HepG2 (cell line): ENCODE results near the gene KCTD18. TPM values are rescaled to one million over a fixed set of nuclear protein-coding genes. Genes with fewer than 3 reads are reported as not detected.

ENCODE experiments used
- ATAC-seq: fragments of 200-7000 bp; cut with Tn5 transposase; 3 replicates; pipeline ENCODE4 v1.9.1; 2020; ENCODE audit warnings: mild to moderate bottlenecking, moderate library complexity
- BruUV-seq: library from RNA; stranded (reverse); fragments of 400-500 nt; replicated peaks from 2 replicates; lab custom pipeline; 2021; lab: Mats Ljungman, UMichigan
- CTCF ChIA-PET: fragments of 300-600 bp; formaldehyde crosslinking; extraction: SDS; loops from one replicate; lab custom pipeline; 2021; ENCODE audit warnings: low total read pairs, inconsistent platforms, low intra/inter-chr PET ratio; lab: Yijun Ruan, JAX
- POLR2A ChIA-PET: fragments of 350-600 bp; sonication (Branson Sonifier 250); formaldehyde crosslinking; loops from one replicate; lab custom pipeline; 2020; ENCODE audit warnings: antibody characterized with exemption, inconsistent platforms; lab: Yijun Ruan, JAX
- DNase-seq: peaks from one replicate; pipeline ENCODE4 v3.0.0-alpha.2; 2015; ENCODE audit warnings: low spot score
- FAIRE-seq: peaks from 3 replicates; lab custom pipeline; 2011; peaks lifted over from hg19 to GRCh38; lab: Jason Lieb, UNC
- H2AFZ ChIP-seq: one replicate; pipeline ENCODE4 v1.6.1; 2011; ENCODE audit warnings: low read length, inconsistent platforms
- H3K27ac ChIP-seq: fragments of 300-600 bp; 3 replicates; pipeline ENCODE4 v1.8.0; 2011; ENCODE audit warnings: mixed run types, mild to moderate bottlenecking, mixed read lengths, low read length, inconsistent platforms; ENCODE audit not compliant: insufficient read depth; ENCODE audit errors: extremely low read length
- H3K27me3 ChIP-seq, 2 experiments: fragments of 200-600 bp in 1 of 2; 2 replicates in 1 of 2; 3 replicates in 1 of 2; pipeline versions ENCODE4 v1.6.0 to v1.8.0; 2011; ENCODE audit warnings: low read length in 2 of 2, mild to moderate bottlenecking in 2 of 2, moderate library complexity in 2 of 2, inconsistent platforms in 1 of 2; ENCODE audit not compliant: insufficient read depth in 2 of 2, control insufficient read depth in 1 of 2
- H3K36me3 ChIP-seq, 2 experiments: fragments of 200-600 bp in 1 of 2; replicated peaks in 1 of 2; 2 replicates in 1 of 2; 3 replicates in 1 of 2; pipeline versions ENCODE4 v1.5.1 to v1.8.0; 2011; ENCODE audit warnings: low read length in 2 of 2, inconsistent platforms in 1 of 2; ENCODE audit not compliant: insufficient read depth in 2 of 2, control insufficient read depth in 1 of 2
- H3K4me1 ChIP-seq: 2 replicates; pipeline ENCODE4 v1.5.1; 2012; ENCODE audit warnings: low read length, inconsistent platforms; ENCODE audit not compliant: insufficient read depth
- H3K4me2 ChIP-seq: 2 replicates; pipeline ENCODE4 v1.6.0; 2011; ENCODE audit warnings: low read depth, low read length, inconsistent platforms
- H3K4me3 ChIP-seq, 3 experiments: fragments of 200-600 bp in 1 of 3; sonication (generic), shearing (Covaris generic) in 1 of 3; replicated peaks in 1 of 3; 2 replicates each; pipeline ENCODE4 v1.5.1; 2011 to 2016; ENCODE audit warnings: low read length in 3 of 3, inconsistent platforms in 2 of 3, low read depth in 2 of 3, mild to moderate bottlenecking in 2 of 3, control low read depth in 1 of 3, mixed read lengths in 1 of 3; ENCODE audit not compliant: insufficient read depth in 1 of 3
- H3K79me2 ChIP-seq: one replicate; pipeline ENCODE4 v1.6.1; 2011; ENCODE audit warnings: low read length, inconsistent platforms; ENCODE audit not compliant: insufficient read depth
- H3K9ac ChIP-seq: 2 replicates; pipeline ENCODE4 v1.6.0; 2011; ENCODE audit warnings: mild to moderate bottlenecking, low read depth, low read length, inconsistent platforms; ENCODE audit not compliant: insufficient read depth
- H3K9me3 ChIP-seq: 2 replicates; pipeline ENCODE4 v1.5.1; 2012; ENCODE audit warnings: mild to moderate bottlenecking, low read length
- H4K20me1 ChIP-seq: 2 replicates; pipeline ENCODE4 v1.6.0; 2011; ENCODE audit warnings: inconsistent platforms, mild to moderate bottlenecking, low read length, moderate library complexity; ENCODE audit not compliant: insufficient read depth
- DPF2 ChIP-seq: sonication (generic); formaldehyde crosslinking; IDR thresholded peaks from 2 replicates; pipeline ENCODE4 v1.4.0; 2020; ENCODE audit warnings: mild to moderate bottlenecking, low read depth, missing genetic modification reagents, borderline replicate concordance
- DR1 ChIP-seq: sonication (generic); formaldehyde crosslinking; IDR thresholded peaks from 2 replicates; pipeline ENCODE4 v1.8.0; 2021; ENCODE audit warnings: mild to moderate bottlenecking, missing genetic modification reagents, inconsistent platforms
- FOXA3 ChIP-seq: IDR thresholded peaks from 2 replicates; pipeline ENCODE4 v1.6.1; 2016; ENCODE audit warnings: missing genetic modification reagents, missing compliant biosample characterization
- FOXK2 ChIP-seq: fragments of 450-650 bp; IDR thresholded peaks from 2 replicates; pipeline ENCODE4 v1.6.1; 2016
- GATA4 ChIP-seq: sonication (generic); IDR thresholded peaks from 2 replicates; pipeline ENCODE4 v1.6.1; 2016; ENCODE audit warnings: antibody characterized with exemption, low read depth, borderline replicate concordance
- GATAD1 ChIP-seq: IDR thresholded peaks from 2 replicates; pipeline ENCODE4 v1.6.1; 2016; ENCODE audit warnings: missing genetic modification reagents, missing compliant biosample characterization
- GLI4 ChIP-seq: sonication (generic); formaldehyde crosslinking; IDR thresholded peaks from 2 replicates; pipeline ENCODE4 v1.5.1; 2020; ENCODE audit warnings: missing genetic modification reagents, mild to moderate bottlenecking, moderate library complexity, borderline replicate concordance
- HNF1A ChIP-seq, 2 experiments: sonication (generic) in 1 of 2; formaldehyde crosslinking in 1 of 2; IDR thresholded peaks; 2 replicates each; pipeline versions ENCODE4 v1.4.0 to v1.6.1; 2016 to 2020; ENCODE audit warnings: borderline replicate concordance in 1 of 2, low read depth in 1 of 2, mild to moderate bottlenecking in 1 of 2, missing genetic modification reagents in 1 of 2
- IRF2 ChIP-seq: IDR thresholded peaks from 2 replicates; pipeline ENCODE4 v1.6.1; 2018; ENCODE audit warnings: missing genetic modification reagents, missing compliant biosample characterization
- KDM1A ChIP-seq: IDR thresholded peaks from 2 replicates; pipeline ENCODE4 v1.6.1; 2016; ENCODE audit warnings: missing compliant biosample characterization
- NPAS2 ChIP-seq: sonication (generic); formaldehyde crosslinking; IDR thresholded peaks from 2 replicates; pipeline ENCODE4 v1.8.0; 2022; ENCODE audit warnings: mild to moderate bottlenecking, missing genetic modification reagents, borderline replicate concordance
- TBL1XR1 ChIP-seq: fragments of 150-350 bp; IDR thresholded peaks from 2 replicates; pipeline ENCODE4 v1.6.1; 2014; ENCODE audit warnings: borderline replicate concordance, low read length; ENCODE audit not compliant: partially characterized antibody
- THYN1 ChIP-seq: sonication (generic); formaldehyde crosslinking; IDR thresholded peaks from 2 replicates; pipeline ENCODE4 v1.8.1; 2023; ENCODE audit warnings: low read depth, mild to moderate bottlenecking, moderate library complexity, missing genetic modification reagents, borderline replicate concordance
- ZBTB21 ChIP-seq: sonication (generic); formaldehyde crosslinking; IDR thresholded peaks from 2 replicates; pipeline ENCODE4 v1.4.0; 2020; ENCODE audit warnings: missing genetic modification reagents
- ZFP36L2 ChIP-seq: sonication (generic); formaldehyde crosslinking; IDR thresholded peaks from 2 replicates; pipeline ENCODE4 v1.4.0; 2020; ENCODE audit warnings: missing genetic modification reagents
- ZKSCAN8 ChIP-seq: IDR thresholded peaks from 2 replicates; pipeline ENCODE4 v1.6.1; 2016; ENCODE audit warnings: borderline replicate concordance, missing genetic modification reagents, missing compliant biosample characterization
- ZNF124 ChIP-seq: sonication (generic); formaldehyde crosslinking; IDR thresholded peaks from 2 replicates; pipeline ENCODE4 v1.4.0; 2020; ENCODE audit warnings: missing genetic modification reagents
- WGBS: methylation state at CpG from one replicate; pipeline ENCODE4 v1.1.6; 2017; ENCODE audit warnings: low lambda C conversion rate; 5-methylcytosine and 5-hydroxymethylcytosine counted together
- in situ Hi-C: cut with HindIII; loops from 2 replicates; pipeline ENCODE4 v1.10.0; 2017; ENCODE audit warnings: low pct_unique_long_range_greater_than_20kb; ENCODE audit not compliant: extremely low pct_ligation_motif_present
- intact Hi-C: fragments of 100-400 bp; cut with micrococcal nuclease; formaldehyde crosslinking; loops from one replicate; pipeline ENCODE4 v1.10.0; 2022; ENCODE audit not compliant: unreplicated experiment
- polyA plus RNA-seq, 8 experiments: library from polyadenylated mRNA; depleted of rRNA in 3 of 8; stranded (reverse) in 7 of 8; unstranded in 1 of 8; fragments of >200 nt; fragmentation: Illumina TruSeq in 4 of 8; extraction: Trizol in 4 of 8; gene quantifications; 2 replicates each; pipeline versions ENCODE4 v1.2.1 to v1.2.3, GENCODE V29; 2011 to 2016; ENCODE audit warnings: low read depth in 4 of 8, missing spikeins in 1 of 8, mixed read lengths in 1 of 8; ENCODE audit not compliant: insufficient read depth in 1 of 8
- total RNA-seq, 5 experiments: library from RNA; depleted of rRNA; stranded (reverse); fragments of >200 nt; fragmentation: Illumina TruSeq; extraction: Trizol; gene quantifications; 2 replicates each; pipeline ENCODE4 v1.2.3, GENCODE V29; 2016; ENCODE audit warnings: low read depth in 1 of 5
- TF ChIP-seq, protein P1 (sequence below): IDR thresholded peaks from 2 replicates; pipeline ENCODE4 v1.6.1; 2016; ENCODE audit warnings: missing biosample characterization, missing genetic modification reagents, low read depth

The KCTD18 gene
- total and polyA plus RNA-seq, 2 of the 13 experiments (the other 11 are each of a cell fraction or from before 2014, with no cell fraction given), result 2.2 to 7.1 TPM

GRCh38 chr2:200439981-200440380 is 69.9 kb downstream of the KCTD18 start:
- intact Hi-C loops, result no loop called here
- CTCF ChIA-PET, result no interaction called here

More at GRCh38 chr2:200439981-200440380, 69.9 kb downstream of the KCTD18 start:
- no peak for DNase-seq
- no peaks in the 10 kb centered on the region for H3K79me2 ChIP-seq
- no peak overlapping the region for H3K4me3 ChIP-seq
- no peak for FAIRE-seq
- H3K4me1 ChIP-seq, result no peaks in the 10 kb centered on the region
- H3K9ac ChIP-seq, result no peak overlapping the region
- WGBS, result 99% methylated on average over 5 of the region's 5 CpGs
- H3K4me2 ChIP-seq, result no peak overlapping the region
- peaks cover 37 to 95% of the 10 kb centered on the region in 2 experiments for H3K36me3 ChIP-seq
- H4K20me1 ChIP-seq, result no peaks in the 10 kb centered on the region
- POLR2A ChIA-PET, result no interaction called here
- no peaks in the 10 kb centered on the region for H3K9me3 ChIP-seq
- H3K27ac ChIP-seq, result no peak overlapping the region
- TF ChIP-seq ZFP36L2, result no peak
- no peak for TF ChIP-seq FOXA3 (CRISPR knock-in tag)
- no peak for TF ChIP-seq GATAD1 (CRISPR knock-in tag)
- TF ChIP-seq ZNF124 (CRISPR knock-in tag), result no peak
- no peak for TF ChIP-seq TBL1XR1
- TF ChIP-seq HNF1A (IDR thresholded peaks at IDR 0.05; ENCODE audit: low read depth), result no peak
- no peak for TF ChIP-seq HNF1A (CRISPR knock-in tag; IDR thresholded peaks at IDR 0.05; ENCODE audit: borderline replicate concordance)
- TF ChIP-seq THYN1 (CRISPR knock-in tag), result no peak
- TF ChIP-seq FOXK2, result no peak
- TF ChIP-seq DPF2, result no peak
- TF ChIP-seq KDM1A (CRISPR knock-in tag), result no peak
- TF ChIP-seq NPAS2 (CRISPR knock-in tag), result no peak
- TF ChIP-seq IRF2 (CRISPR knock-in tag), result no peak
- no peak for TF ChIP-seq GATA4
- no peak for TF ChIP-seq GLI4 (CRISPR knock-in tag)
- TF ChIP-seq ZBTB21 (CRISPR knock-in tag), result no peak
- no peak for TF ChIP-seq DR1 (CRISPR knock-in tag)
- TF ChIP-seq, protein P1, sequence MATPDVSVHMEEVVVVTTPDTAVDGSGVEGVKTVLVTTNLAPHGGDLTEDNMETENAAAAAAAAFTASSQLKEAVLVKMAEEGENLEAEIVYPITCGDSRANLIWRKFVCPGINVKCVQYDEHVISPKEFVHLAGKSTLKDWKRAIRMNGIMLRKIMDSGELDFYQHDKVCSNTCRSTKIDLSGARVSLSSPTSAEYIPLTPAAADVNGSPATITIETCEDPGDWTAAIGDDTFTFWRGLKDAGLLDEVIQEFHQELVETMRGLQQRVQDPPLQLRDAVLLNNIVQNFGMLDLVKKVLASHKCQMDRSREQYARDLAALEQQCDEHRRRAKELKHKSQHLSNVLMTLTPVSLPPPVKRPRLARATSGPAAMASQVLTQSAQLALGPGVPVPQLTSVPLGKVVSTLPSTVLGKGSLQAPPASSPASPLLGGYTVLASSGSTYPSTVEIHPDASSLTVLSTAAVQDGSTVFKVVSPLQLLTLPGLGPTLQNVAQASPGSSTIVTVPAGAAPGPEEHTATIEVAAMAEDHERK (CRISPR knock-in tag), result no peak
- no peak for TF ChIP-seq ZKSCAN8
- in situ Hi-C loops, result no loop called here
- no peak overlapping the region for H2AFZ ChIP-seq
- no peaks in the 10 kb centered on the region for H3K27me3 ChIP-seq
- BruUV-seq, result no TSS peak
- no peak for ATAC-seq
